HG03159 (cell line): ENCODE data around the gene DPH2.

Experiments
- ATAC-seq: cut with Tn5 transposase; IDR thresholded peaks from one replicate; pipeline ENCODE4 v1.9.1; 2021; ENCODE audit warnings: mild to moderate bottlenecking, moderate library complexity; ENCODE audit not compliant: unreplicated experiment

DPH2 gene

DNA sequence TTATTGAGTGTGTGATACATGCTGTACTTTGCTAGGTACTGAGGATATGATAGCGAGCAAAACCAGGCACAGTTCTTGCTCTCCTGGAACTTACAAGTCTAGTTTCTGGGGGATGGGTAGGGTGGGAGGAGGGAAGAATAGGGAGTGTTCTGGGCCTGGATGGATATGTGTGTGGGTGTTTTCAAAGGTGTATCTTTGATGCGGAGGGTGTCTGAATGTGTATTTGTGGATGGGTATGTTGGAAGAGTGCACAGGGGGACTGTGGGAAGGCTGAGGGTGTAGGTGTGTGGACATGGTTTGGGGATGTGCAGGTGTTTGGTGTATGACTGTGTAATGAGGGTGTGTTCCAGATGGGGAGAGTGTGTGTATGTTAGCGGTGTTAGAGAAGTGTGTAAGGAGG is 4.5 kb upstream of the DPH2 start:
- ATAC-seq: no peak

GRCh38 chr1:43968348-43968948 is 1.4 kb upstream of the DPH2 start:
- no peak for ATAC-seq

- no peak for ATAC-seq
These were observed 429 bp upstream of the DPH2 start for GRCh38 chr1:43969416-43969745.

DNA sequence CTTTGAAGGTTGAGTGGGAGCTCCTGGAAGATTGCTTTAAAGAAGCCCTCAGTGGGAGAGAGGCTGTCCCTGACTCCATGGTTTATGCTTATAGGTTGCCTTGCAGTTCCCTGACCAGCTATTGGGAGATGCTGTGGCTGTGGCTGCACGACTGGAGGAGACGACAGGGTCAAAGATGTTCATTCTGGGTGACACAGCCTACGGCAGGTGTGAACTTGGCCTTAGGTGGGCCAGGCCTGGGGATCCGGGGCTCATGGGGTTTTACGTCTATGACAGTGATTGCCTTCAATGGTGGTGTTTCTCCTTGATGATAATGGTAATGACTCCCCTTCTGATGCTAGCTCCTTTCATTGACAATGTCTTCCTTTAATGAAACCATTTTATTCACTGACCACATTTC is 692 bp downstream of the DPH2 start:
- ATAC-seq: no peak

DNA sequence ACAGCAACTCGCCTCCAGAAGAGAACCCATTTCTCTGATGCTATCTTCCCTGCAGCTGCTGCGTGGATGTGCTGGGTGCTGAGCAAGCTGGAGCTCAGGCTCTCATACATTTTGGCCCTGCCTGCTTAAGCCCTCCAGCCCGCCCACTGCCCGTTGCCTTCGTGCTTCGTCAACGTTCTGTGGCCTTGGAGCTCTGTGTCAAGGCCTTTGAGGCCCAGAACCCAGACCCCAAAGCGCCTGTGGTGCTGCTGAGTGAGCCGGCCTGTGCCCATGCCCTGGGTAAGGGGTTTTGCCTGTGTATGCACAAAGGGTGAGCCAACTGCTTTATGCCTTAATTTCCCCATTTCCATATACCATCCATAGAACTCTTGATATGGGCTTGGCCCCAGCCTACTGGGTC is 1.1 kb downstream of the DPH2 start:
- no peak for ATAC-seq

- no peak for ATAC-seq
These were observed 1.6 kb downstream of the DPH2 start for GRCh38 chr1:43971336-43971980.

DNA sequence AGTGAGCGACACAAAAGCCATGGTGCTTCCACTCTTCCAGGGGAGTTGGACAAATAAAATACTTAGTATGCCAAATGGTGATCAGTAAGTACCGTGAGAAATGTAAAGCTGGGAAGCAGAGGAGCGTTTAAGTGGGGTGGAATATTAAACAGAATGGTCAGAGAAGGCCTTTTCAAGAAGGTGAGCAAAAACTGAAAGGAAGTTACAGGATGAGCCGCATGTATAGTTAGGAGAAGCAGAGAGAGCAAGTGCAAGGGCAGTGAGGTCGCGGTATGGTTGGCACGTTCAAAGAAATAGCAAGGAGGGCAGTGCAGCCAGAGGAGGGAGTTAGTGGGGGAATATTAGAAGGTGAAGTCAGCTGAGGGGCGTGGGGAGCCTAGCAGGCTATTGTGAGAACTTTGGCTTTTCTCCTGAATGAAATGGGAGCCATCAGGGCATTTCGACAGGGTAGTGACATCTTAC is 4.2 kb downstream of the DPH2 start:
- no peak for ATAC-seq

DNA sequence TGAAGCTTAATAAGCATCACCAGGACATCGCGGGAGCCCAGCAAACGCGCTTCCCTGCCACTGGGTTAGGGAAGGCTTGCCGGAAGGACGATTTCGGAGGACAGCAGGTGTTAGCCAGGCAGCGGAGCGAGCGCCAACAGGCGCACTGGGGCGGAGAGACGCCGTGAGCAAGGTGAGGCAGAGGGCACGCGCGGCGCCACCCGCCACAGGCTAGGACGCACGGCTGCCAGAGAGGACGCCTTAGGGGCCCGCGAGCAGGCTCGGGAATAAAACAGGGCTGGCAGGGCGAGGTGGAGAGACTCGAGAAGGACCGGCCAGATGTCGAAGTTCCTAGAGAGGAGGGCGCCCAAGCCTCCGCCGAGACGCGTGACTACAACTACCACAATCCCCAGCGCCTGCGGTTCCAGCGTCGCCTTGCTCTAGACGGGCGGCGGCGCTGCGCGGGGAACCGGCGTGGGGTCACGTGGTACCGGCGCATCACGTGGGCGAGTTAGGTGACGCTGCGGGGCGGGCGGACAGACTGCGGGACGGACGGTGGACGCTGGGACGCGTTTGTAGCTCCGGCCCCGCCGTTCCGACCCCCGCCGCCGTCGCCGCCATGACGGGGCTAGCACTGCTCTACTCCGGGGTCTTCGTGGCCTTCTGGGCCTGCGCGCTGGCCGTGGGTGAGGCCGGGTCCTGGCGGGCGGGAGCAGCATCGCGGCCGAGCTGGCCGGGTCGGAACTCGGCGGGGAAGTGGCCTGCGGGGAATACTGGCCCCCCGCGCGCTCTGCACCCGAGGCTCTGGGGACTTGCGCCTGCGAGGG is 4.8 kb downstream of the DPH2 start, which contains the start of gene ATP6V0B:
ATP6V0B (plus strand) TSS at position 518 of the 806 bp plus-strand sequence; CDS start at position 599, 81 bp downstream.
- peak; percentile 65 for ATAC-seq

DNA sequence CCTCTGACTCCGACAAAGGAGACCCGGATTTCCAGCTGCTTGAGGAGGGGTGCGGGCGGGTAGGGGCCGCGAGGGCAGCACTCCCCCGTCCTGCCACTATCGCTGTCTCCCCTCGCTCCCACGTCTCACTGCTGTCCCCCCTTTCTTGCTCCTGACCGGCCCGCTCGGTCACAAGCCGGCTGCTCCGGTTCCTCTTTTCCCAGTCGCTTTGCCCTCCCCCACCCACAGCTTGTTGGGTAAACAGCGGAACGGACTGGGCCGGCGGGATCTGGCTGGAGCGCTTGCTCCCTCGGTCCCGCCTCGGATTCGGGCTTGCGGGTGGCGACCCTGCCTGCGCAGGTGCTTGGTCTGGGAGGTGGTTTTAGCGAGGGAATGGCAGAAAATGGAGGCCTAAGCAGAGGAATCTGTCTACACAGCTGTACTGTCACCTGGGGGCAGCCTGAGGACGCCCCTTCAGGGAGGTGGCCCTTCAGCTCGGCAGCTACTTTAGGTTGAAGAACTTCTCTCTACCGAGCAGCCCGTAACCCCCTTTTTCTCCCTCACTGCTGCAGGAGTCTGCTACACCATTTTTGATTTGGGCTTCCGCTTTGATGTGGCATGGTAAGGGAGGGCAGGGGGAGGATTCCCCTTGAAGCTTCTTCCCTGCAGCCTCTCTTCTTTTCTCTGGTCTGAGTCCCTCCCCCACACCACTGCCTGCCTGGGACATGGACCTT is 5.6 kb downstream of the DPH2 start:
- peak; percentile 6 for ATAC-seq

- ATAC-seq: no peak
These were observed 6.2 kb downstream of the DPH2 start for GRCh38 chr1:43976045-43976444.

GRCh38 chr1:43976890-43977289 is 7.1 kb downstream of the DPH2 start:
- no peak for ATAC-seq

- ATAC-seq: no peak
These were observed 7.8 kb downstream of the DPH2 start for GRCh38 chr1:43977376-43978263.

- ATAC-seq: no peak
These were observed 8.4 kb downstream of the DPH2 start for GRCh38 chr1:43978264-43978550.

DNA sequence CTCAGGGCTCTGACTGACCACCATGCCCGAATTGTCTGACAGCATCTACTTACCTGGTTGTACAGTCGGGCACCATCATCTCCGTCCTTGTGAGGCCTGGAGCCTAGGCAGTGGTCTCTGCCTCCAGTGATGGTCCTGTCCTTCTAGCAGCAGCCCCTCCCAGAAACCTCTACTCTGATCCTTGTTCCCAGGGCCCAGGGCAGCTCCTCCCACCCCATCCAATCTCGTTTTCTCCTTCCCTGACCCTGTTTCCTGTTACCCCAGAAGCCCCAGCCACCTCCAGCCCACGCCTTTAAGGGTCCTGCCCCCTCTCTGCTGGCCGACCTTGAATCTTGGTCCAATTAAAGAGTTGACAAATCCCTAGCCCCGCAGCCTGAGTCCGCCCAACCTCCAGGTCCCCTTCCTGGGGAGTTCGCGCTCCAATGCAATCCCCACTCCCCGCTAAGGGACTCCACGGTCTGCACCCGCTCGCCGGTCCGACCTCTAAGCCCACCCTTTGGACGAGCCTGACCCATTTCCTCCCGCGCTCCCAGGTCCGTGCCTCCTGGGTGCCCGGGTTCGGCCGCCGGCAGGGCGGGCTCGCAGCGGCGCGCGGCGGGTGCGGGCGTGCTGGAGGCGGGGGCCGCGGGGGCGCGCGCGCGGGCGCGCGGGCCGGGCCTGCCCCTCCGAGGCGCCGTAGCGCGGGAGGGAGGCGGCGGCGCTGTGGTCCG is 8.9 kb downstream of the DPH2 start, which contains the start of gene B4GALT2:
B4GALT2 (plus strand) TSS at position 660 of the 710 bp plus-strand sequence. CDS start 1,951 bp downstream, outside the sequence.
- ATAC-seq: no peak

DNA sequence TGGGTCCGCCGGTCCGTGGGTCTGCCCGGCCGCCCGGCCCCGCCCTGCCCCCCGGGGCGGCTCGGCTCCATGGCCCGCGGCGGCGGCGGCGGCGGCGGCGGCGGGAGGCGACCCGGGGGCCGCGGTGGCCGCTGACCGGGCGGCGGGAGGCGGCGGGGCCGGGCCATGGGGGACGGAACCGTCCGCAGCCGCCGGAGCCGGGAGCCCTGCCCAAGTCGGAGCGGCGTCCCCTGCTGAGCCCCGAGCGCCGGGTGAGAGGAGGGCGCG is 9.4 kb downstream of the DPH2 start:
- no peak for ATAC-seq

DNA sequence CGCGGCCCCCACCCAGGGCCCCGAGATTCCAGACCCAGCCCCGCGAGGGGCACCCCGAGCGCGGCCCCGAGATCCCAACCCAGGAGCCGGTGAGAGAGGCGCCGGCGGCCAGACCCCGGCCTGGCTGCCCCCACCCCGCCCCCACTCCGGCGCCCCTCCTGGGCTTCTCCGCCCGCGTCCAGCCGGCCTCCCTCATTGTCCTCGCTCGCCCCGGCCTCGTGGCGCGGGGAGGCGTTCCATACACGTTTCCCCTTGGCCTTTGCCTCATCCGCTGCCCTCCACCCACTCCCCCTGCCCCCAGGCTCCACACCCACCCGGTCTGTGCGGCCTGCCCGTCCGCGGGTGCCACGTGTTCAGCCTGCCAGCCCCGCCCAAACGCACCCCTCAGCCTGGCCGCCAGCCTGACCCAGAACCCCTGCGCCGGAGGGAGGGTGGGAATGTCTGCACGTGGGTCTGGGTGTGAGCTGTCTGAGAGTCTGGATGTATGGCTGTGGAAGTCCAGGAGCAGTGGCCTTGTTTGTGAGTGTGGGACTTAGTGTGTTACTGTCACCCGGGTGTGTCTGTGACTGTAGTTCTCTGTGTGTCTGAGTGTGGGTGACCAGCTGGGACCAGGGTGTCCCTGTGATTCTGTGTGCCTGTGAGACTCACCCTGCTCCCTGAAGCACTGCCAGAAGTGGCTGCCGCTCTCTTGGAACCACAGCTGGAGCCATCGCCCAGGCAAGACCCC is 9.9 kb downstream of the DPH2 start:
- ATAC-seq: no peak

DNA sequence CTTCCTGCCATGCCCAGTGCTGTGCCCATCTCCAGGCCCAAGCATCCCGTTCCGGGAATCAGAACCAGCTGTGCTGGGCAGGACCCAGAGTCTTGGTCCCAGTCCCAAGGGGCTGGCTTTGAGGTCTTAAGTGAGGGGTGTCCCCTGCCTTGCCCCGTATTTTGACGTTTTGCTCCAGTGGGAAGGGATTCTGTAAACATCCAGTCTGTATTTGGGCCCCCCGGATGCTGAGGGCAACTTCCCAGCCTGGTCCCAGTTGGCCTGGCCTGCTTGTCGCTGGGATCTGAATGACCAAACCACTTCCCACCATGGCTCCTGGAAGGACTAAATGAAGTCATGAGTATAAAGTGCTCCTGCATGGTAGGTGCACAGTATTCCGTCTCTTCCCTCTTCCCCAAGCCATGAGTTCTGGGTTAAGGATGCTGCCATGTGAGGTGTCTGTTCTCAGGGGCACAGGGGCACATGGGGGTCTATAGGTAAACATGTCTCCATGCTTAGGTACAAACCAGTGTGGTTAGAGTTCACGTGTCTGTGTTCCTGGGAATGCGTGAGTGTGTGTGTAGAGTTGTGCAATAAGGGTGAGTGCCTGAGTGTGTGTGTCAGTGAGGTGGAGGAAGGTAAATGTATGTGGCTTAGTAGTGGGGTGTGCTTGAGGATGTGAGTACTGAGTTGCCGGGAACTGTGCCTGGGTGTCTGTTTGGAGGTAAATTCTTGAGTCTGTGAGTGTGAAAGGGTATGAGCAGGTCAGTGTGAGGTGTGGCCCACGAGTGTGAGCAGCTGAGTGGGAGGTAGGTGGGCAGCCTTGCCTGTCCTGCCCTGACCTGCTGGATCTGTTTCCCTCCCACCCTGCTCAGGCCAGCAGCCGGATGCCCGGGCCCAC is 10.7 kb downstream of the DPH2 start:
- ATAC-seq: no peak

- ATAC-seq: no peak
These were observed 11.3 kb downstream of the DPH2 start for GRCh38 chr1:43981135-43981491.

- ATAC-seq: no peak
These were observed 11.8 kb downstream of the DPH2 start for GRCh38 chr1:43981636-43982035.
